Sigmoid colon (tissue), 3 donors: ENCODE measurements around the gene TKTL1.

Experiments
- CTCF ChIP-seq, 4 experiments: fragments of 450-650 bp in 3 of 4; fragments of 200-600 bp in 1 of 4; IDR thresholded peaks; one replicate each; pipeline ENCODE4 v1.5.1; 2016 to 2019; ENCODE audit warnings: antibody characterized with exemption in 4 of 4, mild to moderate bottlenecking in 3 of 4, moderate library complexity in 2 of 4
- POLR2A ChIP-seq, 2 donors: fragments of 450-650 bp; IDR thresholded peaks; one replicate each; pipeline ENCODE4 v1.6.1; 2016; ENCODE audit warnings: antibody characterized with exemption in 2 of 2, mild to moderate bottlenecking in 2 of 2, moderate library complexity in 2 of 2

- no peak for TF ChIP-seq CTCF (IDR thresholded peaks at IDR 0.05)
- no peak for TF ChIP-seq POLR2A (IDR thresholded peaks at IDR 0.05)
These were observed 52.5 kb downstream of the TKTL1 start for GRCh38 chrX:154348114-154348531.
